ENCODE data around the gene IFIH1. TPM values are rescaled to one million over a fixed set of nuclear protein-coding genes. Genes with fewer than 3 reads are reported as not detected.

The IFIH1 gene
- total RNA-seq, 2 experiments from 2014 or later: 33.3 to 34.2 TPM

- H3K27me3 Mint-ChIP-seq: no peaks in the 10 kb centered on the region
- H3K36me3 Mint-ChIP-seq: no peaks in the 10 kb centered on the region
- CTCF ChIA-PET: interaction anchor here (1.4 kb wide), 1 partner anchor 10 kb away, joined by 3 read pairs; no protein-coding TSS in a partner anchor
- H3K9me3 Mint-ChIP-seq: no peaks in the 10 kb centered on the region
- no peaks in the 10 kb centered on the region for H3K4me1 Mint-ChIP-seq (ENCODE audit: low read depth)
- intact Hi-C loops (cut with micrococcal nuclease): no loop called here
- H3K27ac Mint-ChIP-seq: no peak overlapping the region
- POLR2A ChIA-PET: no interaction called here
- no peak overlapping the region for H3K4me3 Mint-ChIP-seq
- no peak for DNase-seq
Observed at GRCh38 chr2:162328424-162329157, 10.1 kb upstream of the IFIH1 start.

GRCh38 chr2:162327806-162328205, 9.3 kb upstream of the IFIH1 start:
- H3K27ac Mint-ChIP-seq: no peak overlapping the region
- intact Hi-C loops (cut with micrococcal nuclease): loop anchor here (1.0 kb wide), 1 partner anchor 9 kb away; no protein-coding TSS in a partner anchor
- H3K4me3 Mint-ChIP-seq: no peak overlapping the region
- POLR2A ChIA-PET: no interaction called here
- CTCF ChIA-PET: no interaction called here
- H3K4me1 Mint-ChIP-seq (ENCODE audit: low read depth): no peaks in the 10 kb centered on the region
- no peaks in the 10 kb centered on the region for H3K36me3 Mint-ChIP-seq
- no peaks in the 10 kb centered on the region for H3K27me3 Mint-ChIP-seq
- no peak for DNase-seq
- no peaks in the 10 kb centered on the region for H3K9me3 Mint-ChIP-seq

GRCh38 chr2:162327134-162327769, 8.8 kb upstream of the IFIH1 start:
- H3K4me1 Mint-ChIP-seq (ENCODE audit: low read depth): no peaks in the 10 kb centered on the region
- H3K4me3 Mint-ChIP-seq: no peak overlapping the region
- no peak for DNase-seq
- no peak overlapping the region for H3K27ac Mint-ChIP-seq
- POLR2A ChIA-PET: no interaction called here
- CTCF ChIA-PET: interaction anchor here (1.2 kb wide), 1 partner anchor 39 kb away, joined by 3 read pairs; no protein-coding TSS in a partner anchor
- intact Hi-C loops (cut with micrococcal nuclease): loop anchor here (1.0 kb wide), 1 partner anchor 8 kb away; no protein-coding TSS in a partner anchor
- no peaks in the 10 kb centered on the region for H3K27me3 Mint-ChIP-seq
- no peaks in the 10 kb centered on the region for H3K9me3 Mint-ChIP-seq
- no peaks in the 10 kb centered on the region for H3K36me3 Mint-ChIP-seq

- Mint-ChIP-seq H3K36me3 (no peaks in the 10 kb centered on the region), H3K27ac (no peak overlapping the region), H3K27me3 (no peaks in the 10 kb centered on the region), H3K9me3 (no peaks in the 10 kb centered on the region), H3K4me3 (no peak overlapping the region), H3K4me1 (ENCODE audit: low read depth) (peaks cover 13% of the 10 kb centered on the region)
- ChIA-PET CTCF (no interaction called here), POLR2A (no interaction called here)
- intact Hi-C loops (cut with micrococcal nuclease): no loop called here
- no peak for DNase-seq
Observed at GRCh38 chr2:162324953-162325352, 6.5 kb upstream of the IFIH1 start.

GRCh38 chr2:162320864-162321517, 2.5 kb upstream of the IFIH1 start:
- intact Hi-C loops (cut with micrococcal nuclease): no loop called here
- POLR2A ChIA-PET: no interaction called here
- CTCF ChIA-PET: interaction anchor here (1.0 to 1.1 kb wide), 2 partner anchors 13 to 23 kb away, joined by 3 read pairs; no protein-coding TSS in a partner anchor
- Mint-ChIP-seq H3K4me3 (no peak overlapping the region), H3K4me1 (ENCODE audit: low read depth) (peaks cover 35% of the 10 kb centered on the region), H3K27me3 (no peaks in the 10 kb centered on the region), H3K27ac (no peak overlapping the region), H3K9me3 (no peaks in the 10 kb centered on the region), H3K36me3 (peaks cover 4% of the 10 kb centered on the region)
- DNase-seq: no peak

GRCh38 chr2:162317861-162318327, 590 bp downstream of the IFIH1 start:
- H3K36me3 Mint-ChIP-seq: peaks cover 13% of the 10 kb centered on the region
- no peaks in the 10 kb centered on the region for H3K9me3 Mint-ChIP-seq
- peak overlapping the region; percentile 85 for H3K4me3 Mint-ChIP-seq
- DNase-seq: peak; percentile 46
- H3K27me3 Mint-ChIP-seq: no peaks in the 10 kb centered on the region
- POLR2A ChIA-PET: interaction anchor here (0.7 to 1.9 kb wide), 4 partner anchors 9 to 25 kb away, joined by 3 to 12 read pairs (median 6); partner anchors contain the start of gene GCA
- intact Hi-C loops (cut with micrococcal nuclease): loop anchor here (1.0 to 10.0 kb wide), 9 partner anchors 17 to 1241 kb away; partner anchors contain the start of genes DPP4, GCA and PSMD14
- H3K27ac Mint-ChIP-seq: peak overlapping the region; percentile 95
- CTCF ChIA-PET: interaction anchor here (1.0 to 3.6 kb wide), 7 partner anchors 14 to 164 kb away, joined by 3 to 19 read pairs (median 8); partner anchors contain the start of gene GCA
- H3K4me1 Mint-ChIP-seq (ENCODE audit: low read depth): peaks cover 56% of the 10 kb centered on the region

- DNase-seq: no peak
- no peaks in the 10 kb centered on the region for H3K9me3 Mint-ChIP-seq
- intact Hi-C loops (cut with micrococcal nuclease): loop anchor here (5.0 to 10.0 kb wide), 4 partner anchors 245 to 1240 kb away; partner anchors contain the start of gene DPP4
- H3K27ac Mint-ChIP-seq: peak overlapping the region; percentile 95
- peaks cover 13% of the 10 kb centered on the region for H3K36me3 Mint-ChIP-seq
- peaks cover 61% of the 10 kb centered on the region for H3K4me1 Mint-ChIP-seq (ENCODE audit: low read depth)
- ChIA-PET POLR2A (interaction anchor here (0.7 kb wide), 1 partner anchor 8 kb away, joined by 3 read pairs; no protein-coding TSS in a partner anchor), CTCF (interaction anchor here (1.0 to 3.6 kb wide), 6 partner anchors 13 to 163 kb away, joined by 3 to 19 read pairs (median 8); no protein-coding TSS in a partner anchor)
- no peaks in the 10 kb centered on the region for H3K27me3 Mint-ChIP-seq
- peak overlapping the region; percentile 85 for H3K4me3 Mint-ChIP-seq
Observed at GRCh38 chr2:162317058-162317742, 1.3 kb downstream of the IFIH1 start.

GRCh38 chr2:162316590-162316989, 1.9 kb downstream of the IFIH1 start:
- Mint-ChIP-seq H3K4me1 (ENCODE audit: low read depth) (peaks cover 67% of the 10 kb centered on the region), H3K27ac (peak overlapping the region; percentile 58), H3K27me3 (no peaks in the 10 kb centered on the region), H3K36me3 (peaks cover 13% of the 10 kb centered on the region), H3K9me3 (no peaks in the 10 kb centered on the region), H3K4me3 (peak overlapping the region; percentile 85)
- no peak for DNase-seq
- intact Hi-C loops (cut with micrococcal nuclease): loop anchor here (5.0 to 10.0 kb wide), 4 partner anchors 244 to 1239 kb away; partner anchors contain the start of gene DPP4
- ChIA-PET CTCF (interaction anchor here (1.0 to 3.6 kb wide), 4 partner anchors 16 to 33 kb away, joined by 4 to 19 read pairs (median 10); no protein-coding TSS in a partner anchor), POLR2A (no interaction called here)

- Mint-ChIP-seq H3K36me3 (peaks cover 14% of the 10 kb centered on the region), H3K27me3 (no peaks in the 10 kb centered on the region), H3K9me3 (no peaks in the 10 kb centered on the region), H3K4me3 (peak overlapping the region; percentile 85), H3K4me1 (ENCODE audit: low read depth) (peaks cover 66% of the 10 kb centered on the region), H3K27ac (peak overlapping the region; percentile 38)
- ChIA-PET CTCF (interaction anchor here (0.6 to 1.5 kb wide), 4 partner anchors 13 to 180 kb away, joined by 3 to 11 read pairs (median 4); no protein-coding TSS in a partner anchor), POLR2A (no interaction called here)
- intact Hi-C loops (cut with micrococcal nuclease): loop anchor here (5.0 to 10.0 kb wide), 4 partner anchors 244 to 1239 kb away; partner anchors contain the start of gene DPP4
- no peak for DNase-seq
Observed at GRCh38 chr2:162315938-162316337, 2.5 kb downstream of the IFIH1 start.

- Mint-ChIP-seq H3K4me3 (no peak overlapping the region), H3K9me3 (no peaks in the 10 kb centered on the region), H3K27me3 (no peaks in the 10 kb centered on the region), H3K4me1 (ENCODE audit: low read depth) (peaks cover 67% of the 10 kb centered on the region), H3K36me3 (peaks cover 31% of the 10 kb centered on the region), H3K27ac (no peak overlapping the region)
- CTCF ChIA-PET: interaction anchor here (1.4 to 2.7 kb wide), 4 partner anchors 9 to 92 kb away, joined by 4 to 20 read pairs (median 10); no protein-coding TSS in a partner anchor
- POLR2A ChIA-PET: no interaction called here
- no peak for DNase-seq
- intact Hi-C loops (cut with micrococcal nuclease): loop anchor here (5.0 to 10.0 kb wide), 2 partner anchors 318 to 1916 kb away; no protein-coding TSS in a partner anchor
Observed at GRCh38 chr2:162312853-162313252, 5.6 kb downstream of the IFIH1 start.
